Esophagus mucosa (tissue), 1 donor: ENCODE data around the gene CACNA1D. TPM values are rescaled to one million over a fixed set of nuclear protein-coding genes. Genes with fewer than 3 reads are reported as not detected.

Experiments used
- ATAC-seq: fragments of 200-7000 bp; cut with Tn5 transposase; one replicate; pipeline ENCODE4 v1.9.1; 2020
- total RNA-seq: library from RNA; stranded (reverse); gene quantifications from one replicate; pipeline ENCODE4 v1.2.4, GENCODE V29; 2023
- donor health status: DM: yes; HTN: yes; CAD: no.

Gene CACNA1D
- total RNA-seq, 1 donor from 2014 or later: 0.52 TPM

- peak; percentile 60 for ATAC-seq
Measured at GRCh38 chr3:53719796-53720195, 225.4 kb downstream of the CACNA1D start.

- peak; percentile 35 for ATAC-seq
Measured at GRCh38 chr3:53721187-53722119, 227.0 kb downstream of the CACNA1D start.

GRCh38 chr3:53724566-53724965 is 230.2 kb downstream of the CACNA1D start:
- ATAC-seq: no peak

- no peak for ATAC-seq
Measured at GRCh38 chr3:53725387-53725995, 231.1 kb downstream of the CACNA1D start.

- no peak for ATAC-seq
Measured at GRCh38 chr3:53726643-53727042, 232.2 kb downstream of the CACNA1D start.

- no peak for ATAC-seq
Measured at GRCh38 chr3:53728606-53729005, 234.2 kb downstream of the CACNA1D start.

GRCh38 chr3:53729159-53729558 is 234.7 kb downstream of the CACNA1D start:
- ATAC-seq: no peak

- ATAC-seq: peak; percentile 36
Measured at GRCh38 chr3:53729618-53730017, 235.2 kb downstream of the CACNA1D start.

- no peak for ATAC-seq
Measured at GRCh38 chr3:53730576-53730975, 236.2 kb downstream of the CACNA1D start.

GRCh38 chr3:53731934-53732624 is 237.7 kb downstream of the CACNA1D start:
- no peak for ATAC-seq

GRCh38 chr3:53733446-53733845 is 239.0 kb downstream of the CACNA1D start:
- ATAC-seq: no peak

GRCh38 chr3:53739966-53740365 is 245.6 kb downstream of the CACNA1D start:
- ATAC-seq: no peak

- no peak for ATAC-seq
Measured at GRCh38 chr3:53740956-53741355, 246.5 kb downstream of the CACNA1D start.

GRCh38 chr3:53744351-53744750 is 249.9 kb downstream of the CACNA1D start:
- peak; percentile 96 for ATAC-seq

GRCh38 chr3:53747559-53747958 is 253.1 kb downstream of the CACNA1D start:
- no peak for ATAC-seq

GRCh38 chr3:53748512-53749271 is 254.3 kb downstream of the CACNA1D start:
- ATAC-seq: no peak

GRCh38 chr3:53749448-53749847 is 255.0 kb downstream of the CACNA1D start:
- ATAC-seq: no peak

- no peak for ATAC-seq
Measured at GRCh38 chr3:53750253-53751210, 256.1 kb downstream of the CACNA1D start.

GRCh38 chr3:53753518-53754183 is 259.2 kb downstream of the CACNA1D start:
- ATAC-seq: no peak

- no peak for ATAC-seq
Measured at GRCh38 chr3:53754325-53754724, 259.9 kb downstream of the CACNA1D start.

- no peak for ATAC-seq
Measured at GRCh38 chr3:53758846-53759245, 264.4 kb downstream of the CACNA1D start.
